ENCODE data around the gene HSP90AB1. TPM values are rescaled to one million over a fixed set of nuclear protein-coding genes. Genes with fewer than 3 reads are reported as not detected.
A peak's percentile ranks its signal among the peaks of the same experiment; 100 is the strongest.

The HSP90AB1 gene
- total and polyA plus RNA-seq, 9 of the 15 experiments (the other 6 are each of a cell fraction or from before 2014, with no cell fraction given): 1,780 to 3,358 (median 2,262) TPM

DNA sequence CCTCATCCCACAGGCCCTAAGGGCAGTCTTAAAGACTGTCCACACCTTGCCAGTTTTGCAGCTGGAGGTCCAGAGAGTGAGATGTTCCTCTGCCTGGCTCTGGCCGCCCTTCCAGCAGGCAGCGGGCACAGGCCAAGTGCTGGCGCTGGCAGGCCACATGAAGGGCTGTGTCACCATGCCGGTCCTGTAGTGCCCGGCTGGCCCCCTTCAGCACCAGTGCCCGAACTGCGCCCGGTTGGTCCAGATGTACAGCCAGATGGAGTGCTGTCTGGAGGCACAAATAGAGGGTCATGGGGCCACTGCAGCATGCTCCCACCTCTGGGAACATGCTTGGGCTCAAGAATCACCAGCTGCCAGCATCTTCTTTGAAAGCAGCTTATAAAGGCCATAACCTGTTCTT lies 14.7 kb downstream of the HSP90AB1 start:
- 94% methylated on average over 8 of the region's 8 CpGs for WGBS (ENCODE audit: insufficient coverage, low coverage, missing lambda C conversion rate)
- Histone ChIP-seq H3K9ac (ENCODE audit: insufficient read depth in 1 of 2, low read depth in 2 of 2, low read length in 2 of 2) (no peak overlapping the region), H3K4me2 (ENCODE audit: insufficient read depth, low read length) (no peak overlapping the region), H2AFZ (ENCODE audit: low read depth, low read length) (no peak overlapping the region), H3K36me3 (ENCODE audit: control insufficient read depth, insufficient read depth, low read length) (peaks cover 49% of the 10 kb centered on the region; the same call in 1 of the 3 replicates), H3K9me1 (ENCODE audit: control insufficient read depth, insufficient read depth, low read length) (peaks cover 6% of the 10 kb centered on the region), H3K27me3 (ENCODE audit: control insufficient read depth in 2 of 2, insufficient read depth in 2 of 2, low read length in 2 of 2) (no peaks in the 10 kb centered on the region), H3K4me1 (replicated peaks in 1 of 2; ENCODE audit: control insufficient read depth in 2 of 2, insufficient read depth in 2 of 2, low read length in 2 of 2) (peaks cover 27 to 50% of the 10 kb centered on the region in 2 experiments; a peak in 4 of 5 replicates), H3K9me3 (replicated peaks; ENCODE audit: control insufficient read depth, insufficient read depth, low read depth, low read length) (no peaks in the 10 kb centered on the region), H3K4me3 (no peak overlapping the region), H3K79me2 (ENCODE audit: control insufficient read depth, insufficient read depth, low read length) (peaks cover 23% of the 10 kb centered on the region), H4K20me1 (replicated peaks; ENCODE audit: control insufficient read depth, insufficient read depth, low read length) (peaks cover 1% of the 10 kb centered on the region), H3K27ac (ENCODE audit: extremely low read depth, low read depth, low read length) (no peak overlapping the region)
- no peak for ATAC-seq
- CTCF ChIA-PET (ENCODE audit: low intra/inter-chr PET ratio): no interaction called here
- intact Hi-C loops (cut with micrococcal nuclease): no loop called here
- in situ Hi-C loops (cut with MboI): no loop called here
- no peak for DNase-seq (ENCODE audit: extremely low read depth in 1 of 4, low spot score in 3 of 4)
- FAIRE-seq: no peak
- BruUV-seq (replicated peaks): no TSS peak
- POLR2A ChIA-PET: interaction anchor here (0.6 to 8.2 kb wide), 6 partner anchors 14 to 868 kb away, joined by 3 to 69 read pairs (median 3); partner anchors contain the start of genes GTPBP2 and HSP90AB1
- TF ChIP-seq ZBTB40 (IDR thresholded peaks at IDR 0.05) (no peak), ZBTB40 (CRISPR knock-in tag; IDR thresholded peaks at IDR 0.05) (no peak), CREB1 (IDR thresholded peaks at IDR 0.05) (no peak), CREB1 (CRISPR knock-in tag; IDR thresholded peaks at IDR 0.05) (no peak), ZNF324 (CRISPR knock-in tag; IDR thresholded peaks at IDR 0.05) (no peak), RBFOX2 (IDR thresholded peaks at IDR 0.05; ENCODE audit: low read depth, low read length) (0 out of 2 replicates have a peak, but pooled peaks have one; percentile 33), SNIP1 (IDR thresholded peaks at IDR 0.05; ENCODE audit: low read depth) (no peak), TRIM25 (IDR thresholded peaks at IDR 0.05; ENCODE audit: borderline replicate concordance) (no peak)

Measured in K562 (cell line).